H9 (cell line): Measurements from ENCODE around the gene TWSG1. TPM values are rescaled to one million over a fixed set of nuclear protein-coding genes. Genes with fewer than 3 reads are reported as not detected.

Experiments
- DNase-seq: peaks from one replicate; pipeline ENCODE4 v3.0.0-alpha.2; 2017
- H2AFZ ChIP-seq: one replicate; pipeline ENCODE4 v1.6.1; 2013; ENCODE audit warnings: mild to moderate bottlenecking, low read length, control low read depth, moderate library complexity
- H2AK5ac ChIP-seq: 2 replicates; pipeline ENCODE4 v1.6.1; 2013; ENCODE audit warnings: low read length, control low read depth, mixed read lengths; ENCODE audit not compliant: insufficient read length
- H2BK120ac ChIP-seq: one replicate; pipeline ENCODE4 v1.6.1; 2013; ENCODE audit warnings: low read depth, mild to moderate bottlenecking, low read length, control low read depth, inconsistent platforms; ENCODE audit not compliant: poor library complexity, severe bottlenecking
- H2BK12ac ChIP-seq: 2 replicates; pipeline ENCODE4 v1.6.1; 2013; ENCODE audit warnings: low read length, control low read depth, mixed read lengths, low read depth; ENCODE audit not compliant: insufficient read length
- H2BK15ac ChIP-seq: 2 replicates; pipeline ENCODE4 v1.6.1; 2013; ENCODE audit warnings: low read depth, low read length, control low read depth
- H2BK20ac ChIP-seq: one replicate; pipeline ENCODE4 v1.6.1; 2013; ENCODE audit warnings: low read depth, mild to moderate bottlenecking, low read length, control low read depth, inconsistent platforms; ENCODE audit not compliant: poor library complexity, severe bottlenecking
- H2BK5ac ChIP-seq: 2 replicates; pipeline ENCODE4 v1.6.1; 2013; ENCODE audit warnings: low read length, control low read depth, mixed read lengths; ENCODE audit not compliant: insufficient read length
- H3K14ac ChIP-seq: 2 replicates; pipeline ENCODE4 v1.6.1; 2013; ENCODE audit warnings: low read length, control low read depth; ENCODE audit not compliant: insufficient read depth
- H3K18ac ChIP-seq: 2 replicates; pipeline ENCODE4 v1.6.1; 2013; ENCODE audit warnings: low read depth, mild to moderate bottlenecking, mixed read lengths, low read length, control low read depth; ENCODE audit not compliant: insufficient read length
- H3K23ac ChIP-seq: 2 replicates; pipeline ENCODE4 v1.6.1; 2013; ENCODE audit warnings: low read length, control low read depth, mixed read lengths, low read depth; ENCODE audit not compliant: insufficient read length
- H3K23me2 ChIP-seq: 2 replicates; pipeline ENCODE4 v1.6.1; 2013; ENCODE audit warnings: low read depth, mild to moderate bottlenecking, mixed read lengths, low read length, control low read depth; ENCODE audit not compliant: insufficient read length, poor library complexity, severe bottlenecking
- H3K27ac ChIP-seq: 2 replicates; pipeline ENCODE4 v1.5.1; 2013; ENCODE audit warnings: low read length, control low read depth, mixed read lengths, low read depth; ENCODE audit not compliant: insufficient read length
- H3K27me3 ChIP-seq: 2 replicates; pipeline ENCODE4 v1.6.1; 2013; ENCODE audit warnings: low read length, control low read depth, inconsistent platforms; ENCODE audit not compliant: insufficient read depth
- H3K4ac ChIP-seq: 2 replicates; pipeline ENCODE4 v1.6.1; 2013; ENCODE audit warnings: low read depth, mild to moderate bottlenecking, control low read depth, inconsistent platforms, low read length, moderate library complexity
- H3K4me1 ChIP-seq: 2 replicates; pipeline ENCODE4 v1.6.1; 2013; ENCODE audit warnings: low read length, control low read depth, inconsistent platforms; ENCODE audit not compliant: insufficient read depth
- H3K4me2 ChIP-seq: 2 replicates; pipeline ENCODE4 v1.6.1; 2013; ENCODE audit warnings: low read length, control low read depth, mixed read lengths; ENCODE audit not compliant: insufficient read length, insufficient read depth
- H3K56ac ChIP-seq: 2 replicates; pipeline ENCODE4 v1.6.1; 2013; ENCODE audit warnings: low read depth, mild to moderate bottlenecking, mixed read lengths, low read length, control low read depth; ENCODE audit not compliant: insufficient read length
- H3K79me1 ChIP-seq: 2 replicates; pipeline ENCODE4 v1.6.1; 2013; ENCODE audit warnings: low read depth, mild to moderate bottlenecking, moderate library complexity, low read length, control low read depth, inconsistent platforms; ENCODE audit not compliant: insufficient read depth, poor library complexity, severe bottlenecking
- H3K79me2 ChIP-seq: 2 replicates; pipeline ENCODE4 v1.6.1; 2013; ENCODE audit warnings: low read length, control low read depth, inconsistent platforms; ENCODE audit not compliant: insufficient read depth
- H3K9ac ChIP-seq: 2 replicates; pipeline ENCODE4 v1.6.1; 2013; ENCODE audit warnings: low read length, control low read depth, mixed read lengths; ENCODE audit not compliant: insufficient read length; ENCODE audit errors: extremely low read depth
- H3K9me3 ChIP-seq: one replicate; pipeline ENCODE4 v1.6.1; 2013; ENCODE audit warnings: low read depth, low read length, inconsistent platforms; ENCODE audit not compliant: control insufficient read depth
- H3T11ph ChIP-seq: one replicate; pipeline ENCODE4 v1.6.1; 2013; ENCODE audit warnings: mild to moderate bottlenecking, low read length, control low read depth, inconsistent platforms
- H4K20me1 ChIP-seq: one replicate; pipeline ENCODE4 v1.6.1; 2013; ENCODE audit not compliant: control insufficient read depth, insufficient read length, insufficient read depth
- H4K5ac ChIP-seq: 2 replicates; pipeline ENCODE4 v1.6.1; 2013; ENCODE audit warnings: low read depth, mild to moderate bottlenecking, mixed read lengths, low read length, control low read depth; ENCODE audit not compliant: insufficient read length
- H4K8ac ChIP-seq: replicated peaks from 2 replicates; pipeline ENCODE4 v1.6.1; 2013; ENCODE audit warnings: low read length, control low read depth, mixed read lengths, low read depth; ENCODE audit not compliant: insufficient read length
- H4K91ac ChIP-seq: 2 replicates; pipeline ENCODE4 v1.6.1; 2013; ENCODE audit warnings: low read depth, mild to moderate bottlenecking, moderate library complexity, mixed read lengths, low read length, control low read depth; ENCODE audit not compliant: insufficient read length
- H3K27ac Mint-ChIP-seq, 3 experiments: 2 replicates in 2 of 3; 3 replicates in 1 of 3; pipeline ENCODE4 v1.8.0; 2020 to 2021; ENCODE audit warnings: mixed read lengths in 3 of 3, mild to moderate bottlenecking in 1 of 3, moderate library complexity in 1 of 3
- H3K27me3 Mint-ChIP-seq: 2 replicates; pipeline ENCODE4 v1.8.0; 2021; ENCODE audit warnings: low read depth, mild to moderate bottlenecking, moderate library complexity, mixed read lengths
- H3K36me3 Mint-ChIP-seq, 3 experiments: 2 replicates in 2 of 3; 3 replicates in 1 of 3; pipeline ENCODE4 v1.8.0; 2020 to 2021; ENCODE audit warnings: low read depth in 3 of 3, mixed read lengths in 3 of 3; ENCODE audit not compliant: insufficient read depth in 1 of 3
- H3K4me1 Mint-ChIP-seq, 2 experiments: 2 replicates each; pipeline ENCODE4 v1.8.0; 2020; ENCODE audit warnings: mixed read lengths in 2 of 2
- H3K4me3 Mint-ChIP-seq, 2 experiments: 2 replicates in 1 of 2; 3 replicates in 1 of 2; pipeline ENCODE4 v1.8.0; 2020 to 2021; ENCODE audit warnings: mild to moderate bottlenecking in 2 of 2, mixed read lengths in 2 of 2, moderate library complexity in 1 of 2
- H3K9me3 Mint-ChIP-seq, 2 experiments: 2 replicates in 1 of 2; 3 replicates in 1 of 2; pipeline ENCODE4 v1.8.0; 2020; ENCODE audit warnings: mild to moderate bottlenecking in 2 of 2, mixed read lengths in 2 of 2, moderate library complexity in 1 of 2
- WGBS: extraction: QIAGEN DNeasy Blood & Tissue Kit; methylation state at CpG from one replicate; pipeline ENCODE4 v1.1.7; 2013; ENCODE audit warnings: missing lambda C conversion rate, low lambda C conversion rate, mixed read lengths; ENCODE audit not compliant: insufficient read length; ENCODE audit errors: extremely low coverage; 5-methylcytosine and 5-hydroxymethylcytosine counted together
- total RNA-seq: library from RNA; stranded (reverse); gene quantifications from 2 replicates; pipeline ENCODE4 v1.2.1, GENCODE V29; 2021
- TF ChIP-seq, protein P1 (sequence below): fragments of 200-600 bp; sonication (generic); conservative IDR thresholded peaks from 3 replicates; pipeline ENCODE4 v1.8.0; 2021; ENCODE audit warnings: antibody characterized with exemption, mild to moderate bottlenecking

Gene TWSG1
- total RNA-seq, 1 experiment from 2014 or later: 25.7 TPM

DNA sequence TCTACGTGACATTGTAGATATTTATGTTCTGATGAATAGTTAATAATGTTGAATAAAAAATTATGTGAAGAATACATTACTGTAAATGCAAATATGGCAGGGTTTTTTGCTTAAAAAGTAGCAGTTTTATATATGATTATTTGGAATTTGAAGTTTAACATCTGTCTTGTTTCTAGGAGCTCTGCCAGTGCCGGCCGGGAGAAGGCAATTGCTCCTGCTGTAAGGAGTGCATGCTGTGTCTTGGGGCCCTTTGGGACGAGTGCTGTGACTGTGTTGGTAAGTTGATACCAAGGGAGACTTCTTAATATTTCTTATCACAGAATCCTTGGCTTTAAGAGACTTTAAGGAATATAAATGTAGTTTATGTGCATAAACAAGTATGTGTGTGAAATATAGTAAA lies 25.2 kb downstream of the TWSG1 start:
- Histone ChIP-seq H3K9me3 (no peaks in the 10 kb centered on the region), H2AK5ac (no peak overlapping the region), H3K79me1 (no peaks in the 10 kb centered on the region), H3K27ac (no peak overlapping the region), H3K79me2 (no peaks in the 10 kb centered on the region), H3K4me2 (no peak overlapping the region), H3K23me2 (no peaks in the 10 kb centered on the region), H2BK120ac (no peak overlapping the region), H3K4me1 (no peaks in the 10 kb centered on the region), H4K91ac (no peak overlapping the region), H2AFZ (no peak overlapping the region), H3K27me3 (no peaks in the 10 kb centered on the region), H3K18ac (no peak overlapping the region), H3K9ac (no peak overlapping the region), H3K23ac (no peak overlapping the region), H2BK5ac (no peak overlapping the region), H4K20me1 (no peaks in the 10 kb centered on the region), H2BK15ac (no peak overlapping the region), H4K5ac (no peak overlapping the region), H3T11ph (no peak overlapping the region), H2BK20ac (no peak overlapping the region), H4K8ac (no peak overlapping the region), H3K56ac (no peak overlapping the region), H3K4ac (no peak overlapping the region), H2BK12ac (no peak overlapping the region), H3K14ac (no peak overlapping the region)
- H3K9me3 Mint-ChIP-seq: no peaks in the 10 kb centered on the region
- no peak overlapping the region for H3K27ac Mint-ChIP-seq
- no peak for DNase-seq
- TF ChIP-seq, protein P1, sequence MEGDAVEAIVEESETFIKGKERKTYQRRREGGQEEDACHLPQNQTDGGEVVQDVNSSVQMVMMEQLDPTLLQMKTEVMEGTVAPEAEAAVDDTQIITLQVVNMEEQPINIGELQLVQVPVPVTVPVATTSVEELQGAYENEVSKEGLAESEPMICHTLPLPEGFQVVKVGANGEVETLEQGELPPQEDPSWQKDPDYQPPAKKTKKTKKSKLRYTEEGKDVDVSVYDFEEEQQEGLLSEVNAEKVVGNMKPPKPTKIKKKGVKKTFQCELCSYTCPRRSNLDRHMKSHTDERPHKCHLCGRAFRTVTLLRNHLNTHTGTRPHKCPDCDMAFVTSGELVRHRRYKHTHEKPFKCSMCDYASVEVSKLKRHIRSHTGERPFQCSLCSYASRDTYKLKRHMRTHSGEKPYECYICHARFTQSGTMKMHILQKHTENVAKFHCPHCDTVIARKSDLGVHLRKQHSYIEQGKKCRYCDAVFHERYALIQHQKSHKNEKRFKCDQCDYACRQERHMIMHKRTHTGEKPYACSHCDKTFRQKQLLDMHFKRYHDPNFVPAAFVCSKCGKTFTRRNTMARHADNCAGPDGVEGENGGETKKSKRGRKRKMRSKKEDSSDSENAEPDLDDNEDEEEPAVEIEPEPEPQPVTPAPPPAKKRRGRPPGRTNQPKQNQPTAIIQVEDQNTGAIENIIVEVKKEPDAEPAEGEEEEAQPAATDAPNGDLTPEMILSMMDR: no peak
- no CpG with 5 or more reads among the region's 4 CpGs for WGBS
- no peaks in the 10 kb centered on the region for H3K27me3 Mint-ChIP-seq
- peaks cover 0 to 8% (median 0%) of the 10 kb centered on the region in 3 experiments; a peak in 2 of 7 replicates for H3K36me3 Mint-ChIP-seq
- no peak overlapping the region for H3K4me3 Mint-ChIP-seq
- peaks cover 0 to 4% of the 10 kb centered on the region in 2 experiments; a peak in 2 of 4 replicates for H3K4me1 Mint-ChIP-seq
